ENCODE results near the gene D2HGDH.

DNA sequence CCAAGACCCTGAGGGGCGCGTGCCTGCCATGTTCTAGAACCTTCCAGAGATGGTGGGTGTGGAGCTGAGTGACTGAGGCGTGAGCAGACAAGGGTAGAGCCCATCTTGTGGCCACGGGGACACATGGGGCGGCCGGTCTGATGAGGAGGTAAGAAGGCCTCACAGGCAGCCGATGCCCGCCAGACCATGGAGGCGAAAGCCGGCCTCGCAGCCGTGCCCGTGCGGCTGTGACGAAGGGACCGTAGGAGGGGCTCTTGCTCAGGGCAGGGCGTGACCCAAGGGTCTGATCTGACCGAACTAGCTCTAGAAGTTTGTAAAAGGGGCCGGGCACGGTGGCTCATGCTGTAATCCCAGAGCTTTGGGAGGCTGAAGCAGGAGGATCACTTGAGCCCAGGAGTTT lies 19.6 kb downstream of the D2HGDH start:
- TF ChIP-seq EZH2 (IDR thresholded peaks at IDR 0.05; ENCODE audit: insufficient read depth, poor library complexity, severe bottlenecking) = no peak
- no peak for TF ChIP-seq EZH2phosphoT487 (IDR thresholded peaks at IDR 0.05; ENCODE audit: insufficient read depth, low read depth)

Measured in GM23248 (cell line).